ENCODE data around the gene RASIP1. TPM values are rescaled to one million over a fixed set of nuclear protein-coding genes. Genes with fewer than 3 reads are reported as not detected.

RASIP1 gene
- total RNA-seq, 1 donor from 2014 or later, result 192 TPM

- no peak for TF ChIP-seq CTCF (IDR thresholded peaks at IDR 0.05; ENCODE audit: unreplicated experiment)
- no peak overlapping the region for H3K4me3 Mint-ChIP-seq (ENCODE audit: unreplicated experiment)
- H3K36me3 Mint-ChIP-seq (ENCODE audit: low read depth, unreplicated experiment), result no peaks in the 10 kb centered on the region
- H3K27ac Mint-ChIP-seq (ENCODE audit: unreplicated experiment), result no peak overlapping the region
- DNase-seq (ENCODE audit: low spot score), result no peak
- H3K9me3 Mint-ChIP-seq (ENCODE audit: unreplicated experiment), result no peaks in the 10 kb centered on the region
- H3K27me3 Mint-ChIP-seq (ENCODE audit: unreplicated experiment), result peaks cover 3% of the 10 kb centered on the region
- H3K4me1 Mint-ChIP-seq (ENCODE audit: unreplicated experiment), result no peaks in the 10 kb centered on the region
These were observed 62.2 kb downstream of the RASIP1 start for GRCh38 chr19:48678201-48678600.

DNA sequence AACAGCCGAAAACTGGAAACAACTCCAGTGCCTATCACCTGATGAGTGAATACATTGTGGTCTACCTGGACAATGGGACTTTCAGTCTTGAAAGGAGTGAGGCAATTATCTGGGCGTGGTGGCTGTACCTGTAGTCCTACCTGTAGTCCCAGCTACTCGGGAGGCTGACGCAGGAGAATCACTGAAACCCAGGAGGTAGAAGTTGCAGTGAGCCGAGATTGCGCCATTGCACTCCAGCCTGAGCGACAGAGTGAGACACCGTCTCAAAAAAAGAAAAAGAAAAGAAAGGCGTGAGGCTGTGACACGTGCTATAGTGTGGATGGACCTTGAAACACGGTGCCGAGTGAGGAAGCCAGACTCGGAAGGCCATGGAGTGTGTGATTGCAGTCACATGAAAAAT, 63.5 kb downstream of the RASIP1 start:
- Mint-ChIP-seq H3K36me3 (ENCODE audit: low read depth, unreplicated experiment) (no peaks in the 10 kb centered on the region), H3K9me3 (ENCODE audit: unreplicated experiment) (no peaks in the 10 kb centered on the region), H3K4me1 (ENCODE audit: unreplicated experiment) (no peaks in the 10 kb centered on the region), H3K27ac (ENCODE audit: unreplicated experiment) (no peak overlapping the region), H3K4me3 (ENCODE audit: unreplicated experiment) (no peak overlapping the region), H3K27me3 (ENCODE audit: unreplicated experiment) (peaks cover 7% of the 10 kb centered on the region)
- DNase-seq (ENCODE audit: low spot score), result no peak
- no peak for TF ChIP-seq CTCF (IDR thresholded peaks at IDR 0.05; ENCODE audit: unreplicated experiment)

GRCh38 chr19:48676487-48676886, 63.9 kb downstream of the RASIP1 start:
- Mint-ChIP-seq H3K27ac (ENCODE audit: unreplicated experiment) (no peak overlapping the region), H3K36me3 (ENCODE audit: low read depth, unreplicated experiment) (no peaks in the 10 kb centered on the region), H3K9me3 (ENCODE audit: unreplicated experiment) (no peaks in the 10 kb centered on the region), H3K4me1 (ENCODE audit: unreplicated experiment) (no peaks in the 10 kb centered on the region), H3K4me3 (ENCODE audit: unreplicated experiment) (no peak overlapping the region), H3K27me3 (ENCODE audit: unreplicated experiment) (peaks cover 7% of the 10 kb centered on the region)
- TF ChIP-seq CTCF (IDR thresholded peaks at IDR 0.05; ENCODE audit: unreplicated experiment), result no peak
- DNase-seq (ENCODE audit: low spot score), result no peak

- Mint-ChIP-seq H3K27ac (ENCODE audit: unreplicated experiment) (no peak overlapping the region), H3K27me3 (ENCODE audit: unreplicated experiment) (peaks cover 7% of the 10 kb centered on the region), H3K9me3 (ENCODE audit: unreplicated experiment) (no peaks in the 10 kb centered on the region), H3K36me3 (ENCODE audit: low read depth, unreplicated experiment) (no peaks in the 10 kb centered on the region), H3K4me3 (ENCODE audit: unreplicated experiment) (no peak overlapping the region), H3K4me1 (ENCODE audit: unreplicated experiment) (no peaks in the 10 kb centered on the region)
- TF ChIP-seq CTCF (IDR thresholded peaks at IDR 0.05; ENCODE audit: unreplicated experiment), result peak; percentile 82
- DNase-seq (ENCODE audit: low spot score), result peak; percentile 80
These were observed 65.2 kb downstream of the RASIP1 start for GRCh38 chr19:48674921-48675824.

DNA sequence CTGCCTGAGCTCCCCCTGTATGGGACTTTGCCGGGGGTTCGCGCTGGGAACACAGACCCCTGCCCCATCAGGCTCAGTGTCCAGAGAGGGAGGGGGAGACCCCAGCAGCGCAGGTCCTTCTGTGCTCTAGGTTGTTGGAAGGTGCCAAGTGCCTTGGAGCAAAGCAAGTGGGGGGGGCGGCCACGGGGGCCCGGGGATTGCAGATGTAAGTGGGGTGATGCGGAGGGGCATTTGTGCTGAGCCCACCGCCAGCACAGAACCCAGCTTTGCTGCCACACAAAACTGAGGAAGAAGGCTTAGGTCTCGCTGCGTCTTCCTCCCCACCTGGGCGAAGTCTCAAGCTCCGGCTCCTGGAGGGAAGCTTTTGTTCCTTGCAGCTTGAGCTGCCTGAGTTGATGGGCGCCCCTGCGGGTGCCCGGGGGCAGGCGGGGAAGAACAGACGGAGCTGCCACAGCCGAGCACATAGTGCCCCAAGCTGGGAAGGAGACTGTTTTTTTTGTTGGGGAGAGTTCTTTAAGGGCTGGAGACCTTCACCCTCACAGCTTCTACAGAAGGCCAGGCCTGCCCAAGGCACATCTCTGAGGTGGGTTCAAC, 66.1 kb downstream of the RASIP1 start:
- Mint-ChIP-seq H3K9me3 (ENCODE audit: unreplicated experiment) (no peaks in the 10 kb centered on the region), H3K27ac (ENCODE audit: unreplicated experiment) (no peak overlapping the region), H3K4me1 (ENCODE audit: unreplicated experiment) (peaks cover 4% of the 10 kb centered on the region), H3K27me3 (ENCODE audit: unreplicated experiment) (peaks cover 13% of the 10 kb centered on the region), H3K36me3 (ENCODE audit: low read depth, unreplicated experiment) (peaks cover 5% of the 10 kb centered on the region), H3K4me3 (ENCODE audit: unreplicated experiment) (no peak overlapping the region)
- no peak for TF ChIP-seq CTCF (IDR thresholded peaks at IDR 0.05; ENCODE audit: unreplicated experiment)
- no peak for DNase-seq (ENCODE audit: low spot score)

Data from endothelial cell (in vitro differentiated cells).